Activated naive CD4-positive, alpha-beta T cell treated with anti-CD3 and anti-CD28 coated beads, Interleukin-2, amount 10 ng/mL, durations not matched to agents 7 days and 5 days (primary cell): ENCODE data around the gene LAMB4.

Experiments
- CTCF ChIA-PET: fragments of 350-600 bp; sonication (Branson Sonifier 250); formaldehyde crosslinking; loops from one replicate; lab custom pipeline; 2021; ENCODE audit warnings: antibody characterized with exemption; lab: Charles Lee
- DNase-seq: peaks from one replicate; pipeline ENCODE4 v3.0.0-alpha.2; 2020
- H3K27ac Mint-ChIP-seq: one replicate; pipeline ENCODE4 v1.8.0; 2021; ENCODE audit warnings: mild to moderate bottlenecking, moderate library complexity, mixed read lengths
- H3K27me3 Mint-ChIP-seq: one replicate; pipeline ENCODE4 v1.8.0; 2021; ENCODE audit warnings: mild to moderate bottlenecking, mixed read lengths
- H3K36me3 Mint-ChIP-seq: one replicate; pipeline ENCODE4 v1.8.0; 2021; ENCODE audit warnings: mixed read lengths
- H3K4me1 Mint-ChIP-seq: one replicate; pipeline ENCODE4 v1.8.0; 2021; ENCODE audit warnings: mixed read lengths
- H3K4me3 Mint-ChIP-seq: one replicate; pipeline ENCODE4 v1.8.0; 2021; ENCODE audit warnings: mild to moderate bottlenecking, moderate library complexity, mixed read lengths
- H3K9me3 Mint-ChIP-seq: one replicate; pipeline ENCODE4 v1.8.0; 2021; ENCODE audit warnings: mixed read lengths

Gene LAMB4

GRCh38 chr7:107995184-107996071, 134.7 kb downstream of the LAMB4 start:
- Mint-ChIP-seq H3K27ac (no peak overlapping the region), H3K36me3 (no peaks in the 10 kb centered on the region), H3K9me3 (no peaks in the 10 kb centered on the region), H3K4me1 (no peaks in the 10 kb centered on the region), H3K4me3 (no peak overlapping the region), H3K27me3 (peaks cover 29% of the 10 kb centered on the region)
- CTCF ChIA-PET: no interaction called here
- no peak for DNase-seq

- Mint-ChIP-seq H3K4me1 (no peaks in the 10 kb centered on the region), H3K27ac (no peak overlapping the region), H3K27me3 (peaks cover 27% of the 10 kb centered on the region), H3K36me3 (no peaks in the 10 kb centered on the region), H3K4me3 (no peak overlapping the region), H3K9me3 (no peaks in the 10 kb centered on the region)
- CTCF ChIA-PET: no interaction called here
- DNase-seq: no peak
These were observed 135.6 kb downstream of the LAMB4 start for GRCh38 chr7:107994421-107995030.

- H3K4me3 Mint-ChIP-seq: no peak overlapping the region
- H3K4me1 Mint-ChIP-seq: no peaks in the 10 kb centered on the region
- no peak overlapping the region for H3K27ac Mint-ChIP-seq
- CTCF ChIA-PET: no interaction called here
- H3K36me3 Mint-ChIP-seq: no peaks in the 10 kb centered on the region
- no peak for DNase-seq
- peaks cover 27% of the 10 kb centered on the region for H3K27me3 Mint-ChIP-seq
- no peaks in the 10 kb centered on the region for H3K9me3 Mint-ChIP-seq
These were observed 136.3 kb downstream of the LAMB4 start for GRCh38 chr7:107993891-107994291.

GRCh38 chr7:107989618-107990373, 140.4 kb downstream of the LAMB4 start:
- no peak overlapping the region for H3K4me3 Mint-ChIP-seq
- no peak overlapping the region for H3K27ac Mint-ChIP-seq
- peaks cover 13% of the 10 kb centered on the region for H3K27me3 Mint-ChIP-seq
- no peaks in the 10 kb centered on the region for H3K4me1 Mint-ChIP-seq
- no peaks in the 10 kb centered on the region for H3K9me3 Mint-ChIP-seq
- no peak for DNase-seq
- H3K36me3 Mint-ChIP-seq: no peaks in the 10 kb centered on the region
- CTCF ChIA-PET: no interaction called here

GRCh38 chr7:107982918-107983389, 147.2 kb downstream of the LAMB4 start:
- Mint-ChIP-seq H3K27me3 (peaks cover 5% of the 10 kb centered on the region), H3K4me1 (no peaks in the 10 kb centered on the region), H3K36me3 (no peaks in the 10 kb centered on the region), H3K27ac (no peak overlapping the region), H3K4me3 (no peak overlapping the region), H3K9me3 (no peaks in the 10 kb centered on the region)
- no peak for DNase-seq
- CTCF ChIA-PET: interaction anchor here (0.6 to 1.6 kb wide), 2 partner anchors 10 to 51 kb away, joined by 3 to 4 read pairs; no protein-coding TSS in a partner anchor

GRCh38 chr7:107982042-107982840, 147.9 kb downstream of the LAMB4 start:
- no peak overlapping the region for H3K27ac Mint-ChIP-seq
- H3K4me3 Mint-ChIP-seq: no peak overlapping the region
- no peaks in the 10 kb centered on the region for H3K9me3 Mint-ChIP-seq
- DNase-seq: no peak
- CTCF ChIA-PET: interaction anchor here (1.6 kb wide), 1 partner anchor 9 kb away, joined by 4 read pairs; no protein-coding TSS in a partner anchor
- peaks cover 8% of the 10 kb centered on the region for H3K27me3 Mint-ChIP-seq
- H3K4me1 Mint-ChIP-seq: no peaks in the 10 kb centered on the region
- no peaks in the 10 kb centered on the region for H3K36me3 Mint-ChIP-seq

GRCh38 chr7:107981466-107981865, 148.7 kb downstream of the LAMB4 start:
- Mint-ChIP-seq H3K36me3 (no peaks in the 10 kb centered on the region), H3K27ac (no peak overlapping the region), H3K4me1 (no peaks in the 10 kb centered on the region), H3K9me3 (no peaks in the 10 kb centered on the region), H3K4me3 (no peak overlapping the region), H3K27me3 (peaks cover 14% of the 10 kb centered on the region)
- no peak for DNase-seq
- CTCF ChIA-PET: interaction anchor here (0.6 kb wide), 1 partner anchor 593 kb away, joined by 3 read pairs; no protein-coding TSS in a partner anchor

GRCh38 chr7:107980671-107981190, 149.4 kb downstream of the LAMB4 start:
- no peak for DNase-seq
- CTCF ChIA-PET: interaction anchor here (0.6 kb wide), 1 partner anchor 593 kb away, joined by 3 read pairs; no protein-coding TSS in a partner anchor
- no peaks in the 10 kb centered on the region for H3K9me3 Mint-ChIP-seq
- H3K4me3 Mint-ChIP-seq: no peak overlapping the region
- no peak overlapping the region for H3K27ac Mint-ChIP-seq
- no peaks in the 10 kb centered on the region for H3K4me1 Mint-ChIP-seq
- H3K27me3 Mint-ChIP-seq: peaks cover 14% of the 10 kb centered on the region
- no peaks in the 10 kb centered on the region for H3K36me3 Mint-ChIP-seq

- CTCF ChIA-PET: no interaction called here
These were observed 150.0 kb downstream of the LAMB4 start for GRCh38 chr7:107980171-107980570.

GRCh38 chr7:107978815-107979408, 151.2 kb downstream of the LAMB4 start:
- CTCF ChIA-PET: no interaction called here

More at GRCh38 chr7:107980171-107980570, 150.0 kb downstream of the LAMB4 start:
- Mint-ChIP-seq H3K27me3 (peaks cover 14% of the 10 kb centered on the region), H3K9me3 (no peaks in the 10 kb centered on the region), H3K27ac (no peak overlapping the region), H3K36me3 (no peaks in the 10 kb centered on the region), H3K4me3 (no peak overlapping the region), H3K4me1 (no peaks in the 10 kb centered on the region)
- no peak for DNase-seq

GRCh38 chr7:107977048-107977447, 153.1 kb downstream of the LAMB4 start:
- Mint-ChIP-seq H3K36me3 (no peaks in the 10 kb centered on the region), H3K4me3 (no peak overlapping the region), H3K4me1 (no peaks in the 10 kb centered on the region), H3K27ac (no peak overlapping the region), H3K9me3 (no peaks in the 10 kb centered on the region), H3K27me3 (peaks cover 14% of the 10 kb centered on the region)
- no peak for DNase-seq
- CTCF ChIA-PET: no interaction called here

More at GRCh38 chr7:107978815-107979408, 151.2 kb downstream of the LAMB4 start:
- no peak for DNase-seq
- H3K36me3 Mint-ChIP-seq: no peaks in the 10 kb centered on the region
- no peaks in the 10 kb centered on the region for H3K9me3 Mint-ChIP-seq
- H3K27me3 Mint-ChIP-seq: peaks cover 14% of the 10 kb centered on the region
- H3K4me1 Mint-ChIP-seq: no peaks in the 10 kb centered on the region
- H3K4me3 Mint-ChIP-seq: no peak overlapping the region
- no peak overlapping the region for H3K27ac Mint-ChIP-seq

- H3K4me1 Mint-ChIP-seq: no peaks in the 10 kb centered on the region
- H3K9me3 Mint-ChIP-seq: no peaks in the 10 kb centered on the region
- H3K4me3 Mint-ChIP-seq: no peak overlapping the region
- H3K36me3 Mint-ChIP-seq: no peaks in the 10 kb centered on the region
- H3K27ac Mint-ChIP-seq: no peak overlapping the region
- peaks cover 14% of the 10 kb centered on the region for H3K27me3 Mint-ChIP-seq
- no peak for DNase-seq
- CTCF ChIA-PET: no interaction called here
These were observed 153.5 kb downstream of the LAMB4 start for GRCh38 chr7:107976620-107977019.
